Measurements from ENCODE around the gene CNNM1.

- TF ChIP-seq CTCF (IDR thresholded peaks at IDR 0.05), result no peak
- no peak for TF ChIP-seq EZH2 (IDR thresholded peaks at IDR 0.05)
Measured at GRCh38 chr10:99360934-99361333, 31.8 kb downstream of the CNNM1 start.

Data from neural progenitor cell (in vitro differentiated cells).